HG03432 (cell line): Measurements from ENCODE around the gene SPEM1.

ENCODE experiments used
- ATAC-seq: cut with Tn5 transposase; IDR thresholded peaks from one replicate; pipeline ENCODE4 v1.9.1; 2021; ENCODE audit warnings: mild to moderate bottlenecking, moderate library complexity; ENCODE audit not compliant: unreplicated experiment

SPEM1 gene

GRCh38 chr17:7439462-7440112, 19.5 kb downstream of the SPEM1 start, which contains the start of gene FGF11:
Gene FGF11 (plus strand): TSS chr17:7439512. CDS start chr17:7439621, 109 bp downstream.
- ATAC-seq, result no peak

- ATAC-seq, result no peak
These were observed 20.1 kb downstream of the SPEM1 start for GRCh38 chr17:7440113-7440833.

- ATAC-seq, result no peak
These were observed 20.7 kb downstream of the SPEM1 start for GRCh38 chr17:7440834-7441195.

GRCh38 chr17:7441266-7441665, 21.1 kb downstream of the SPEM1 start:
- no peak for ATAC-seq

- no peak for ATAC-seq
These were observed 22.0 kb downstream of the SPEM1 start for GRCh38 chr17:7442142-7442541.

- no peak for ATAC-seq
These were observed 23.7 kb downstream of the SPEM1 start for GRCh38 chr17:7443499-7444485.

- no peak for ATAC-seq
These were observed 24.8 kb downstream of the SPEM1 start, which contains the start of gene CHRNB1 for GRCh38 chr17:7444682-7445618. Gene CHRNB1 (plus strand): TSS chr17:7445061. CDS start chr17:7445128, 67 bp downstream.

- ATAC-seq, result no peak
These were observed 25.5 kb downstream of the SPEM1 start for GRCh38 chr17:7445619-7445968.

GRCh38 chr17:7448461-7448860, 28.3 kb downstream of the SPEM1 start:
- no peak for ATAC-seq

GRCh38 chr17:7459961-7460545, 39.9 kb downstream of the SPEM1 start:
- no peak for ATAC-seq

GRCh38 chr17:7460850-7461660, 40.9 kb downstream of the SPEM1 start:
- no peak for ATAC-seq

GRCh38 chr17:7462474-7463371, 42.6 kb downstream of the SPEM1 start:
- no peak for ATAC-seq

- no peak for ATAC-seq
These were observed 43.3 kb downstream of the SPEM1 start for GRCh38 chr17:7463372-7463846.

- no peak for ATAC-seq
These were observed 44.0 kb downstream of the SPEM1 start for GRCh38 chr17:7464081-7464480.

GRCh38 chr17:7465597-7466275, 45.6 kb downstream of the SPEM1 start:
- no peak for ATAC-seq

GRCh38 chr17:7466318-7466638, 46.2 kb downstream of the SPEM1 start:
- ATAC-seq, result no peak

GRCh38 chr17:7466639-7467341, 46.7 kb downstream of the SPEM1 start:
- no peak for ATAC-seq
